GM21447 (cell line): Measurements from ENCODE around the gene CDC16.
"Not testable (repeated sequence)": the region's sequence is repeated elsewhere in the genome, so short reads cannot be mapped to it uniquely, and the experiment has no call there.

Source experiments
- ATAC-seq: cut with Tn5 transposase; IDR thresholded peaks from one replicate; pipeline ENCODE4 v1.9.1; 2021; ENCODE audit not compliant: unreplicated experiment

The CDC16 gene

GRCh38 chr13:114234645-114235421 is at the start of gene CDC16:
CDC16 (plus strand) TSS chr13:114234897; CDS start chr13:114235085, 188 bp downstream.
- peak; percentile 84 for ATAC-seq

DNA sequence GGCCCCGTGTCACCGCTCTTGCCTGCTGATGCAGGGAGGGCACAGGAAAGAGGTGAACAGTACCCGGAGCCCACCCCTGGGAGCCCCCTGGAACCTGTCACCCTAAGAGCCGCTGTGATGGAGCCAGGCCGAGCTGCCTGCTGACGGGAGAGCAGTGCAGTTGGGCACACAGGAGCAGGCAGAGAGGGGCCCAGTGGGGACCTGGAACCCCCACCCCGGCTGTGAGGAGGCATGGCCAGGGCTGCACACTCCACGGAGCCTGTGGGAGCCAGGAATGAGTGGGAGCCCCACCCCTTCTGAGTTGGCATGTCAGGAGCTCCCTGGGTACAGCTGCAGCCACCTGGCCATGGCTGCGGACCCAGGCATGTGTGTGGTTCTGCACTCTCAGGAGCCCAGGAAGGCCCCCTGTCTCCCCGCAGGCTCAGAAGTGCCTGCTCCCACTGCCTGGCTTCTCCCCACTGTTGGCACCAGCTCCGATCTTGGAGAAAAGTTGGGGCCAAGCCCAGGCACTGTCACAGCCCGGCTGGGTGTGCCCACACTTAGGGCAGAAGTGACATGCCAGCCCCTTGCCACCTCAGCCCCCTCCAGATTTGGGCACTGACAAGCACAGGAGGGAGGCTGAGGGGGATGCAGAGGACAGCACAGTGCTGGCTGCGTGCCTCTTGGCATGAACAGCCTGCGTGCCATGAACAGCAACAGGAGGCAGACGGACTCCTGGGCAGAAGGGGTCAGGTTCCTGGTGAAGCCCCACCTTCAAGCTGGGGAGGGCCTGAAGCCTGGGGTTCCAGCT is 49.3 kb upstream of the CDC16 start:
- ATAC-seq = no peak

GRCh38 chr13:114194853-114195252 is 39.8 kb upstream of the CDC16 start:
- no peak for ATAC-seq

- ATAC-seq = no peak
Observed at GRCh38 chr13:114196629-114197028, 38.1 kb upstream of the CDC16 start.

GRCh38 chr13:114198556-114198955 is 36.1 kb upstream of the CDC16 start:
- ATAC-seq = no peak

DNA sequence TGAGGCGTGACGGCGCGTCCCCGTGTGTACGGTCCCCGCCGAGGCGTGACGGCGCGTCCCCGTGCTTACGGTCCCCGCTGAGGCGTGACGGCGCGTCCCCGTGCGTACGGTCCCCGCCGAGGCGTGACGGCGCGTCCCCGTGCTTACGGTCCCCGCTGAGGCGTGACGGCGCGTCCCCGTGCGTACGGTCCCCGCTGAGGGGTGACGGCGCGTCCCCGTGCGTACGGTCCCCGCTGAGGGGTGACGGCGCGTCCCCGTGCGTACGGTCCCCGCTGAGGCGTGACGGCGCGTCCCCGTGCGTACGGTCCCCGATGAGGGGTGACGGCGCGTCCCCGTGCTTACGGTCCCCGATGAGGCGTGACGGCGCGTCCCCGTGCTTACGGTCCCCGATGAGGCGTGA is 35.2 kb upstream of the CDC16 start:
- ATAC-seq = not testable (repeated sequence)

DNA sequence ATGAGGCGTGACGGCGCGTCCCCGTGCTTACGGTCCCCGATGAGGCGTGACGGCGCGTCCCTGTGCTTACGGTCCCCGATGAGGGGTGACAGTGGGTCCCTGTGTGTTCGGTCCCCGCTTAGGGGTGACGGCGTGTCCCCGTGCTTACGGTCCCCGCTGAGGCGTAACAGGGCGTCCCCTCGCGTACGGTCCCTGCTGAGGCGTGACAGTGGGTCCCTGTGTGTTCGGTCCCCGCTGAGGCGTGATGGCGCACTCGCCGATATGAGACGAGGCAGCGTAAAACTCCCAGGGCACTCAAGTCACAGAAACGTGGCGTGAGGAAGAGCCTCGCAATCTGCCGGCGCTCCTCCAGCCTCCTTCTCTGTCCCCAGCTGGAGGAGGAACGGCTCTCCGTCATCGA is 34.7 kb upstream of the CDC16 start:
- no peak for ATAC-seq

DNA sequence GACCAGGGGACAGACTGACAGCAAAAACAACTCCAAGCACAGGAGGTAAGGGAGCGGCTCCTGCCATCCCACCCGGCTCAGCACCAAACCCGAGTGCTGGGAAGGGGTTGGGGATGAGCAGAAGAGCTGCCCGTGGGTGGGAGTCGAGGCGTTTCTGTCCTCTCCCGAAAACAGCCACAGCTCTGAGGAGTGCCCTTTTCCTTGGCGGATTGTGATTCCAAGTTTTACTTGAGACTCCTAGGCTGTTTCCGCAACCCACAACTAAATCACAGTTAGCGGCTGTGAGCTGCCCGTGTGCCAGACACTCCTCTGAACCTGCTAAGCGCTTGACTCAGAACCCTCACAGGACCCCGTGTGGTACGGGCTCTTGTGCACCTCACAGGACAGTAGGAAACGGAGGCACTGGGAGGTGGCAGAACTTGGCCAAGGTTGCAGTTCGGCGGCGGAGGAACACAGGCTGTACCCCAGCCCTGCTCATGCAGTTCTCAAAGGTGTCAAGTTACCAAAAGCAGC is 34.2 kb upstream of the CDC16 start:
- no peak for ATAC-seq

DNA sequence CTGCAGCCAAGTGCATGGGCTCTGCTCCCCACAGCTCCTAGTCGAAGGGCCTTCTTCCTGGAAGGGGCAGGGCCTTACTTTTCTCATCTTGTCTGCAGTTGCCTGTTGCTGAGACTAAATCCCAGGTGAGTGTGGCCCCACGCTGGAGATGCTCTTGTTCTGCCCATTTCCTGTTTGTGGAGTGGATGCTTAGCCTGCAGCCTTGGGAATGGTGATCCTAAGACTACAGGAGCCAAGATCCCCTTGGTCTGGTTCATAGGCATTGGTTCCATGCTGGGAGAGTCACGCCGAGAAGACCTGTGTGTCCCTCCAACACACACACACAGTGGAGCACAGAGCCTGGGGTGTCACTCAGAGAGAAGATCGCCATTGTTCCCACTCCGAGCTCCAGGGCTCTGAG is 32.1 kb upstream of the CDC16 start:
- no peak for ATAC-seq

GRCh38 chr13:114203536-114203935 is 31.2 kb upstream of the CDC16 start:
- ATAC-seq = no peak

DNA sequence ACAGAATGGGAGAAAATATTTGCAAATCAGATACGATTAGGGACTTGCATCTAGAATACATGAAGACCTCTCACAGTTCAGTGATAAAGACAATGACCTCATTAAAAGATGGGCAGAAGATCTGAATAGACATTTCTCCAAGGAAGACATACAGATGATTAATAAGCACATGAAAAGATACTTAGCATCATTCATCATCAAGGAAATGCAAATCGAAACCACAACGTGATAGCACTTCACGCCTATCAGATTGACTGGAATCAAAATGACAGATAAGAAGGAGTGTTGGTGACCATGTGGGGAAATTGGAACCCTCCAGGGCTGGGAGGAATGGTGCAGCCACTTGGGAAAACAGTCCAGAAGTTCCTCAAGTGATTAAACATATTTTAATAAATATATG is 29.8 kb upstream of the CDC16 start:
- ATAC-seq = no peak

GRCh38 chr13:114208134-114208533 is 26.6 kb upstream of the CDC16 start:
- no peak for ATAC-seq

- no peak for ATAC-seq
Observed at GRCh38 chr13:114211446-114212157, 23.1 kb upstream of the CDC16 start.

GRCh38 chr13:114212158-114212495 is 22.6 kb upstream of the CDC16 start:
- no peak for ATAC-seq

DNA sequence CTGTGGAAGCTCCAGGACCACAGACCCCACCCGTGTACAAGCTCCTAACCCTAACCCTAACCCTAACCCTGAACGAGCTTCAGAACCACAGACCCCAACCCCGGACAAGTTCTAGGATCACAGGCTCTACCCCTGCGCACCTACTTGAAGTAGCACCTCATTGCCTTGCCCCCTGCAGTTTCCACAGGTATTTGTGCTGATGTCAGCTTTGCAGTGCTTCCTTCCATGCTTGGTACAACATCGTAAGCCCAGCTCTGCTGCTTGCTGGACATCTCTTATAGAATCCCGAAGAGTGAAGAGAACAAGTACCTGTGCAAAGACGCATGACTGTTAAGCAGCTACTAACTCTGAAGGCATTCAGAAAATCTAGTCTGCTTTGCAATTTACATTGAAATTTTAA is 20.7 kb upstream of the CDC16 start:
- ATAC-seq = no peak

DNA sequence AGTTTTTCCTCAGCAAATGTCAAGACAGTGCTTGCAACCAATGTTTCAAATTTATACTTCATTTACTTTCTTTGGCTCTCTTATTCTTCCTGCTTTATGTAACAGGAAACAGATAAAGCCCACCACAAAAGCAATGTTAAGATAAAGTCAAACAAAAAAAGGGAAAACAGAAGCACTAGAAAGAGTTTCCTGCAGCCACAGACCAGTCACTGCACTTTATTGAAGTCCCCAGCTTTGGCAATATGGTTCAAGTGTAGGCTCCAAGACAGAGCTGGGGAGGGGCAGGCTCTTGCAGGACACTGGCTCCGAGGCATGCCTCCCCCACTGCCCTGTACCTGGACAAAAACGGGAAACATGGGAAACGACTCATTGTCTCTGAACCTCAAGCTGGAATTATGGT is 15.3 kb upstream of the CDC16 start:
- ATAC-seq = no peak

DNA sequence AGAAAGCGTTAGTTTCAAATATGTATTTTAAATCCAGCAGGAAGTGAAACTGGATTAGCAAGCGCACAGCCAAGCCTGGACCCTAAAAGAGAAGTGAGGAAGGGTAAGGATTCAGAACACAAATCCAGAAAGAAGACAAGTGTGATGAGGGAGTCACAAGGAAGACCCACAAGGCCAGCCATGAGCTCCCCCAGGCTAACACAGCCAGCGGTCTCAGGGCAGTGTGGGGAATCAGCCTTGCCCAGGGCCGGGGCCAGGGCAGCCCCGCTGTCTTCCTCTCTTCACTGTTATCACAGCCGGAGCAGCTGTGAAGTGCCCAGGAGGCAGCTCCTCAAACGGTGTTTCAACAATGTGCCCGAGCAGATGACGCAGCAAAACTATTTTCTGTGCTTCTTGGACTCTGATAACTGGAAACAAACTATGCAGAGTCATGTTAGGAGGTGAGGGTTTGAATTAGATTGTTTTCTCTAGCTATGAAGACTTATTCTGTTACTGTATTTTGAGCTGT is 12.2 kb upstream of the CDC16 start:
- ATAC-seq = no peak

- ATAC-seq = no peak
Observed at GRCh38 chr13:114224201-114224600, 10.5 kb upstream of the CDC16 start.

DNA sequence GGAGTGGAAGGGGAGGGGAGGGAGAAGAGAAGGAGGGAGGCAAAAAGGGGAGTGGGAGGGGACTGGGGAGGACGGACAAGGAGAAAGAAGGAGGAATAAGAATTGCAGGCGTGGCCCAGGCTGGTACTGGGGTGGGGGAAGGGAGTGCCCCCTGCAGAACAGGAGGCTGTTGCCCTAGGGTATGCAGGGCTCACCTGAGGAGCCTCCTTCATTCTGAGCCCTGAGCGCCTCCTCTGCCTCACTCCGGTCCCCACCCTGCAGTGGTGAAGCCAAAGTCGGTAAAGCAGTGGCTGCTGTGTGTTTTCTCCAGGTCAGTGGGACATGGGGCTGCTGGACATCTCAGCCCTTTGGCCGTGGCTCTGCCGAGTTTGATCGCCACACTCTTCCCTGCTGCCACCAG is 9.1 kb upstream of the CDC16 start:
- ATAC-seq = no peak

DNA sequence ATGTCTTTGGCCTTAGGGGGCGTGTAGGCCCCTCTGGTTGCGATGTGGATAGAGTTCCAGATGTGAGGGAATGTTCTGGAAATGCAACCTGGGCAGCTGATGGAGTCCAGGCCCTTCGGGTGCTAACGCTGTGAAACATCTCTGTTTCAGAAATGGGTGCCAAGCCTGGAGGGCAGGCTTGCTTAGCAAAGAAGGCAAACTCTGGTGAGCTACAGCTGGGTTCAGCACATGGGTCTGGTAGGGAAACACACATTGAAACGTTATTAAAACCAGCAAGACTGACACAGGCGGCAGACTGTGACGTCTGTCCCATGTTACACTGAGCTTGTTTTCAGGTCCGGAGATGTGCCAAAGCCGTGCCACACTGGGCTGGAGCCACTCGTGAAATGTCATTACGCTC is 8.6 kb upstream of the CDC16 start:
- no peak for ATAC-seq

DNA sequence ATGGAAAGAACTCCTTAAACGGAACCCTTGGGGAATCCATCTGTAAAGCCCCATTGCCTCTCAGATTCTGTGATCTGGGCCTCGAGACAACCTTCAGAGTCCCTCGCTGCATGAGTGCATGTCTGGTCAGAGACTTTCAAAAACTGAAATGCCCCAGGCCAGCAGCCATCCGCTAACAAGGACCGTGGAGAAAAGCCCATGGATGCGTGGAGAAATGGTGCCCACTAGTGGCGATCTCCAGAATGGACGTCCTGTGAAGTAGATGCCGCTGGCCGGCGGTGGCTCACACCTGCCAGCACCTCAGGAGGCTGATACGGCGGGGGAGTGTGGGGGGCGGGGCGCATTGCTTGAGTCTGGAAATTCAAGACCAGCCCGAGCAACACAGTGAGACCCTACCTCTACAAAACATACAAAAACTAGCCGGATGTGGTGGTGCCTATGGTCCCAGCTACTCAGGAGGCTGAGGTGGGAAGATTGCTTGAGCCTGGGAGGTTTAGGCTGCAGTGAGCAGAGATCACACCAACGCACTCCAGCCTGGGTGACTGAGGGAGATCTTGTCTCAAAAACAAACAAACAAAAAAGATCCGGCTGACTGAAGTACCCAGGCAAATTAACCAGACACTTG is 7.9 kb upstream of the CDC16 start:
- peak; percentile 68 for ATAC-seq
